Thoracic aorta (tissue), 2 donors: ENCODE measurements around the gene TMEM208. TPM values are rescaled to one million over a fixed set of nuclear protein-coding genes. Genes with fewer than 3 reads are reported as not detected.

Experiments
- ATAC-seq: fragments of 150-250 bp; one replicate; pipeline ENCODE4 v1.8.0; 2017; ENCODE audit warnings: low read depth; ENCODE audit not compliant: insufficient number of reproducible peaks, low FRiP score
- DNase-seq: peaks from one replicate; pipeline ENCODE4 v3.0.0-alpha.2; 2020; ENCODE audit warnings: low spot score
- H3K27ac ChIP-seq, 2 donors: fragments of 200-600 bp; sonication (generic); 1 replicate in 1 of 2; 2 replicates in 1 of 2; pipeline ENCODE4 v1.5.1; 2016; ENCODE audit warnings: mild to moderate bottlenecking in 2 of 2, moderate library complexity in 2 of 2
- H3K27me3 ChIP-seq: fragments of 200-600 bp; sonication (generic); replicated peaks from 2 replicates; pipeline ENCODE4 v1.6.0; 2016; ENCODE audit warnings: mild to moderate bottlenecking; ENCODE audit not compliant: insufficient read depth
- H3K36me3 ChIP-seq: fragments of 200-600 bp; sonication (generic); one replicate; pipeline ENCODE4 v1.5.1; 2016
- H3K4me1 ChIP-seq, 2 donors: fragments of 200-600 bp; sonication (generic); 1 replicate in 1 of 2; 2 replicates in 1 of 2; pipeline versions ENCODE4 v1.5.1 to v1.6.0; 2016; ENCODE audit warnings: low read depth in 2 of 2, mild to moderate bottlenecking in 1 of 2; ENCODE audit not compliant: control insufficient read depth in 1 of 2
- H3K4me3 ChIP-seq: fragments of 200-600 bp; sonication (generic); 2 replicates; pipeline ENCODE4 v1.5.1; 2016; ENCODE audit warnings: mild to moderate bottlenecking
- H3K9me3 ChIP-seq: fragments of 200-600 bp; sonication (generic); 2 replicates; pipeline ENCODE4 v1.5.1; 2016
- CTCF ChIP-seq: fragments of 200-600 bp; sonication (generic); IDR thresholded peaks from one replicate; pipeline ENCODE4 v1.5.1; 2019; ENCODE audit warnings: antibody characterized with exemption
- total RNA-seq, 2 donors: library from RNA; depleted of rRNA; stranded (reverse); fragments of >200 nt; gene quantifications; one replicate each; pipeline versions ENCODE4 v1.1.0 to v1.2.3, GENCODE V29; 2016

TMEM208 gene
- total RNA-seq, 2 donors from 2014 or later = 21.2 to 32.2 TPM

GRCh38 chr16:67206838-67207248 lies 20.1 kb upstream of the TMEM208 start:
- H3K4me3 ChIP-seq = no peak overlapping the region
- ATAC-seq = no peak
- H3K27me3 ChIP-seq = no peaks in the 10 kb centered on the region
- H3K27ac ChIP-seq = no peak overlapping the region
- H3K4me1 ChIP-seq = no peaks in the 10 kb centered on the region
- peaks cover 12% of the 10 kb centered on the region for H3K36me3 ChIP-seq
- H3K9me3 ChIP-seq = no peaks in the 10 kb centered on the region
- TF ChIP-seq CTCF = no peak
- DNase-seq = no peak

- H3K4me3 ChIP-seq = no peak overlapping the region
- no peaks in the 10 kb centered on the region for H3K9me3 ChIP-seq
- H3K27ac ChIP-seq = no peak overlapping the region
- H3K4me1 ChIP-seq = no peaks in the 10 kb centered on the region
- DNase-seq (no peak), ATAC-seq (no peak)
- H3K27me3 ChIP-seq = no peaks in the 10 kb centered on the region
- TF ChIP-seq CTCF = no peak
- peaks cover 11% of the 10 kb centered on the region for H3K36me3 ChIP-seq
Measured at GRCh38 chr16:67207249-67208091, 19.5 kb upstream of the TMEM208 start.

GRCh38 chr16:67208154-67208896 lies 18.6 kb upstream of the TMEM208 start:
- TF ChIP-seq CTCF = no peak

GRCh38 chr16:67209565-67209964 lies 17.4 kb upstream of the TMEM208 start:
- Histone ChIP-seq H3K4me1 (no peaks in the 10 kb centered on the region), H3K36me3 (no peaks in the 10 kb centered on the region), H3K27ac (no peak overlapping the region), H3K4me3 (no peak overlapping the region), H3K9me3 (no peaks in the 10 kb centered on the region), H3K27me3 (no peaks in the 10 kb centered on the region)
- TF ChIP-seq CTCF = no peak
- no peak for DNase-seq
- ATAC-seq = no peak

More at GRCh38 chr16:67208154-67208896, 18.6 kb upstream of the TMEM208 start:
- Histone ChIP-seq H3K27me3 (no peaks in the 10 kb centered on the region), H3K36me3 (peaks cover 7% of the 10 kb centered on the region), H3K4me3 (no peak overlapping the region), H3K9me3 (no peaks in the 10 kb centered on the region), H3K27ac (no peak overlapping the region), H3K4me1 (no peaks in the 10 kb centered on the region)
- DNase-seq = no peak
- no peak for ATAC-seq
